Mesothelial cell of epicardium (in vitro differentiated cells): ENCODE results near the gene LAMA2. TPM values are rescaled to one million over a fixed set of nuclear protein-coding genes. Genes with fewer than 3 reads are reported as not detected.

Experiments used
- DNase-seq, 2 experiments: peaks; one replicate each; pipeline ENCODE4 v3.0.0; 2021; ENCODE audit warnings: low spot score in 2 of 2; ENCODE audit not compliant: unreplicated experiment in 2 of 2
- H3K27ac Mint-ChIP-seq: 2 replicates; pipeline ENCODE4 v1.8.0; 2021; ENCODE audit warnings: mixed read lengths
- H3K27me3 Mint-ChIP-seq: 2 replicates; pipeline ENCODE4 v1.8.0; 2021; ENCODE audit warnings: low read depth, mixed read lengths
- H3K36me3 Mint-ChIP-seq: 2 replicates; pipeline ENCODE4 v1.8.0; 2021; ENCODE audit warnings: mixed read lengths
- H3K4me1 Mint-ChIP-seq: 2 replicates; pipeline ENCODE4 v1.8.0; 2021; ENCODE audit warnings: mixed read lengths
- H3K4me3 Mint-ChIP-seq: 2 replicates; pipeline ENCODE4 v1.8.0; 2021; ENCODE audit warnings: mild to moderate bottlenecking, moderate library complexity, mixed read lengths
- H3K9me3 Mint-ChIP-seq: 2 replicates; pipeline ENCODE4 v1.8.0; 2021; ENCODE audit warnings: mixed read lengths
- total RNA-seq: library from RNA; stranded (reverse); gene quantifications from 3 replicates; pipeline ENCODE4 v1.2.1, GENCODE V29; 2021
- TF ChIP-seq, protein P1 (sequence below): fragments of 200-600 bp; sonication (generic); IDR thresholded peaks from one replicate; pipeline ENCODE4 v1.5.0; 2021; ENCODE audit warnings: antibody characterized with exemption; ENCODE audit not compliant: unreplicated experiment

Gene LAMA2
- total RNA-seq, 1 donor from 2014 or later: 63.2 TPM

DNA sequence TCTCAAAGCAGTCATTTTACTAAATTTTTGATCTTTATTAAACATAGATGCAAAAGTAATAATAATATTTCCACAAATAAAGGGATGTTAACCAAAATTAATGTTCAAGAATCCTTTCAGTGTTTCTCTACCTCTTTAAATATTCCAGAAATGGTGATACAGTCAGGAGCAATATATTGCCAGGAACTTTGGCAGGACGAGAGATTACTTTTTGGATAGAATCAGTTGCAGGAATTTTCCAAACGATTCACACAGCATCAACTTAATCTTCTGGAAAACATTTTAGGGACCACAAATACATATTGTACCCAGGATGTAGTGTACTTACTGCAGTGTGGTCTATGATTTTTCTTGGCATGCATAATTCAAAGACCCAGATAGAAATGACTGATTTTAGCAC lies 125.7 kb downstream of the LAMA2 start:
- Mint-ChIP-seq H3K27me3 (no peaks in the 10 kb centered on the region), H3K36me3 (no peaks in the 10 kb centered on the region), H3K4me3 (no peak overlapping the region), H3K9me3 (no peaks in the 10 kb centered on the region), H3K27ac (no peak overlapping the region), H3K4me1 (peaks cover 22% of the 10 kb centered on the region)
- TF ChIP-seq, protein P1, sequence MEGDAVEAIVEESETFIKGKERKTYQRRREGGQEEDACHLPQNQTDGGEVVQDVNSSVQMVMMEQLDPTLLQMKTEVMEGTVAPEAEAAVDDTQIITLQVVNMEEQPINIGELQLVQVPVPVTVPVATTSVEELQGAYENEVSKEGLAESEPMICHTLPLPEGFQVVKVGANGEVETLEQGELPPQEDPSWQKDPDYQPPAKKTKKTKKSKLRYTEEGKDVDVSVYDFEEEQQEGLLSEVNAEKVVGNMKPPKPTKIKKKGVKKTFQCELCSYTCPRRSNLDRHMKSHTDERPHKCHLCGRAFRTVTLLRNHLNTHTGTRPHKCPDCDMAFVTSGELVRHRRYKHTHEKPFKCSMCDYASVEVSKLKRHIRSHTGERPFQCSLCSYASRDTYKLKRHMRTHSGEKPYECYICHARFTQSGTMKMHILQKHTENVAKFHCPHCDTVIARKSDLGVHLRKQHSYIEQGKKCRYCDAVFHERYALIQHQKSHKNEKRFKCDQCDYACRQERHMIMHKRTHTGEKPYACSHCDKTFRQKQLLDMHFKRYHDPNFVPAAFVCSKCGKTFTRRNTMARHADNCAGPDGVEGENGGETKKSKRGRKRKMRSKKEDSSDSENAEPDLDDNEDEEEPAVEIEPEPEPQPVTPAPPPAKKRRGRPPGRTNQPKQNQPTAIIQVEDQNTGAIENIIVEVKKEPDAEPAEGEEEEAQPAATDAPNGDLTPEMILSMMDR: no peak
- DNase-seq: no peak

GRCh38 chr6:129009851-129010250 lies 126.9 kb downstream of the LAMA2 start:
- DNase-seq: no peak
- Mint-ChIP-seq H3K27ac (no peak overlapping the region), H3K27me3 (no peaks in the 10 kb centered on the region), H3K4me3 (no peak overlapping the region), H3K9me3 (no peaks in the 10 kb centered on the region), H3K36me3 (no peaks in the 10 kb centered on the region), H3K4me1 (peaks cover 22% of the 10 kb centered on the region)
- TF ChIP-seq, protein P1: no peak

GRCh38 chr6:129014302-129014701 lies 131.4 kb downstream of the LAMA2 start:
- Mint-ChIP-seq H3K9me3 (peaks cover 10% of the 10 kb centered on the region), H3K27ac (no peak overlapping the region), H3K36me3 (peaks cover 2% of the 10 kb centered on the region), H3K4me3 (no peak overlapping the region), H3K4me1 (peaks cover 2% of the 10 kb centered on the region), H3K27me3 (no peaks in the 10 kb centered on the region)
- TF ChIP-seq, protein P1: no peak
- DNase-seq: no peak

GRCh38 chr6:129015721-129016120 lies 132.8 kb downstream of the LAMA2 start:
- Mint-ChIP-seq H3K9me3 (peaks cover 14% of the 10 kb centered on the region), H3K4me3 (no peak overlapping the region), H3K27me3 (no peaks in the 10 kb centered on the region), H3K36me3 (peaks cover 2% of the 10 kb centered on the region), H3K4me1 (no peaks in the 10 kb centered on the region), H3K27ac (no peak overlapping the region)
- TF ChIP-seq, protein P1: no peak
- DNase-seq: no peak

DNA sequence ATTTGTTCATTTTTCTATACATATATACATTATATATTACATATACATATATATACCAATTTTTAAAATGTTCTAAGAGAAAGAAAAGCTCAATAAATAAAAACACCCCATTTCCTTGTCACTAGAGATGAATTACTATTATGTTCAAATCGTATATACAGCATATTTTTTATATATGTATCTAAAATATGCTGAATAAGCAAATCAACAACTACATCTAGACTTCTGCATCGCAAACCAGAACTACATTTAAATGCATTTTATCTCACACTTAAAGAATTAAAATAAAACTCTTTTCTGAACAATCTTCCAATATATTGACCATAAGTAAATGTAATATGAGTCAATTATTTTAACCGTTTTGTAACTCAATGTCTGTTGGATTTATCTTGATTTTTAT lies 133.9 kb downstream of the LAMA2 start:
- Mint-ChIP-seq H3K36me3 (peaks cover 2% of the 10 kb centered on the region), H3K27me3 (no peaks in the 10 kb centered on the region), H3K4me3 (no peak overlapping the region), H3K9me3 (peaks cover 14% of the 10 kb centered on the region), H3K4me1 (no peaks in the 10 kb centered on the region), H3K27ac (no peak overlapping the region)
- TF ChIP-seq, protein P1: no peak
- DNase-seq: no peak

GRCh38 chr6:129022011-129022553 lies 139.1 kb downstream of the LAMA2 start:
- TF ChIP-seq, protein P1: no peak
- Mint-ChIP-seq H3K9me3 (peaks cover 14% of the 10 kb centered on the region), H3K27me3 (no peaks in the 10 kb centered on the region), H3K4me3 (no peak overlapping the region), H3K4me1 (no peaks in the 10 kb centered on the region), H3K27ac (no peak overlapping the region), H3K36me3 (peaks cover 2% of the 10 kb centered on the region)
- DNase-seq: no peak
